ENCODE measurements around the gene DDX1. TPM values are rescaled to one million over a fixed set of nuclear protein-coding genes. Genes with fewer than 3 reads are reported as not detected.

Gene DDX1
- total RNA-seq, 1 donor from 2014 or later: 89.9 TPM

DNA sequence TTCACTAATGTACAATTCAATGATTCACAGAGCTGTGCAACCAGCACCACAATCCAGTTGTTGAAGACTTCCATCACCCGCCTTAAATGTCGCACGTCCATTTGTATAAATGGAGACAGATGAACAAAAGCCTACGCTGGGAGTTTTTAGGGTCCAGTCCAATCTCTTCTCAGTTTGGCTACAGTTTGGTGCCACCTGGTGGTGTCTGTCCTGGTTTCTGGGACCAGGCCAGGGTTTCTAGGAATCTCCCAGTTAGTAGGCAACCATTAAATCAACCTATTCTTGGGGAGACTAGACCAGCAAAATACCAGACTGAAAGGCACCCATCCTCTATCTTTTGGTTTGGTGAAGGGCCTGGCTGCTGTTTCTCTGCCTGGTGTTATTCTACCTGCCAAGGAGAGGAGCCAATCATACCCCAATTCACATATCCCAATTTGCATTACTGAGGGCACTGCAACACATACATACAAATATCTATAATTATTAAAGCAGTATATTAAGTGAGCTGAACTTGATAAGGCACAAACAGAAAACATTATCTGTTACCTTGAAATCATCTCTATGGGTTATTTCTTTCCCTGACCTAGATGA, 3.2 kb upstream of the DDX1 start:
- Mint-ChIP-seq H3K4me1 (ENCODE audit: low read depth) (peaks cover 20% of the 10 kb centered on the region), H3K4me3 (ENCODE audit: unreplicated experiment) (no peak overlapping the region), H3K27me3 (ENCODE audit: low read depth) (peaks cover 2% of the 10 kb centered on the region), H3K27ac (ENCODE audit: unreplicated experiment) (no peak overlapping the region), H3K36me3 (ENCODE audit: low read depth) (no peaks in the 10 kb centered on the region), H3K9me3 (ENCODE audit: low read depth) (no peaks in the 10 kb centered on the region)
- no peak for DNase-seq (ENCODE audit: low spot score)
- TF ChIP-seq, protein P1, sequence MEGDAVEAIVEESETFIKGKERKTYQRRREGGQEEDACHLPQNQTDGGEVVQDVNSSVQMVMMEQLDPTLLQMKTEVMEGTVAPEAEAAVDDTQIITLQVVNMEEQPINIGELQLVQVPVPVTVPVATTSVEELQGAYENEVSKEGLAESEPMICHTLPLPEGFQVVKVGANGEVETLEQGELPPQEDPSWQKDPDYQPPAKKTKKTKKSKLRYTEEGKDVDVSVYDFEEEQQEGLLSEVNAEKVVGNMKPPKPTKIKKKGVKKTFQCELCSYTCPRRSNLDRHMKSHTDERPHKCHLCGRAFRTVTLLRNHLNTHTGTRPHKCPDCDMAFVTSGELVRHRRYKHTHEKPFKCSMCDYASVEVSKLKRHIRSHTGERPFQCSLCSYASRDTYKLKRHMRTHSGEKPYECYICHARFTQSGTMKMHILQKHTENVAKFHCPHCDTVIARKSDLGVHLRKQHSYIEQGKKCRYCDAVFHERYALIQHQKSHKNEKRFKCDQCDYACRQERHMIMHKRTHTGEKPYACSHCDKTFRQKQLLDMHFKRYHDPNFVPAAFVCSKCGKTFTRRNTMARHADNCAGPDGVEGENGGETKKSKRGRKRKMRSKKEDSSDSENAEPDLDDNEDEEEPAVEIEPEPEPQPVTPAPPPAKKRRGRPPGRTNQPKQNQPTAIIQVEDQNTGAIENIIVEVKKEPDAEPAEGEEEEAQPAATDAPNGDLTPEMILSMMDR (IDR thresholded peaks at IDR 0.05): peak; percentile 84

GRCh38 chr2:15591373-15591691, 336 bp upstream of the DDX1 start:
- Mint-ChIP-seq H3K36me3 (ENCODE audit: low read depth) (peaks cover 10% of the 10 kb centered on the region), H3K27me3 (ENCODE audit: low read depth) (no peaks in the 10 kb centered on the region), H3K9me3 (ENCODE audit: low read depth) (no peaks in the 10 kb centered on the region), H3K4me1 (ENCODE audit: low read depth) (peaks cover 29% of the 10 kb centered on the region), H3K4me3 (ENCODE audit: unreplicated experiment) (peak overlapping the region; percentile 92), H3K27ac (ENCODE audit: unreplicated experiment) (peak overlapping the region; percentile 99)
- no peak for DNase-seq (ENCODE audit: low spot score)
- TF ChIP-seq, protein P1 (IDR thresholded peaks at IDR 0.05): no peak

DNA sequence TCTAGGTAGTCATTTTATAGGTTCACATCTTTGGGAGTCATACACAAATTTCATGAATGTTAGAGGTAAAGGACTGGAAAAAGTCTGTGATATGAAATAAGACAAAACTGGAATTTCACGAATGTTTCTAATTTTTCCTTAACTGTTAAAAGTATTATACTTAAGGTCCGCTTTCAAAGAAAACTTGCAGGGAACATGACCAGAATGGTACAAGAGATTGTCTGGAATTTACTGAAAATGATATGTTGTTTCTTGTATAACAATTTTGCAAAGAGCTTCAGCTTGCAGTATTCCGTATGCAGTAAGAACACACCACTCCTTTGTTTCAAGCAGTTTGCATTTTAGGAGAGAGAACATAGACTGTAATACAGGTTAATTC, 1.6 kb downstream of the DDX1 start:
- Mint-ChIP-seq H3K27ac (ENCODE audit: unreplicated experiment) (peak overlapping the region; percentile 63), H3K4me3 (ENCODE audit: unreplicated experiment) (peak overlapping the region; percentile 92), H3K36me3 (ENCODE audit: low read depth) (peaks cover 20% of the 10 kb centered on the region), H3K9me3 (ENCODE audit: low read depth) (no peaks in the 10 kb centered on the region), H3K4me1 (ENCODE audit: low read depth) (peaks cover 29% of the 10 kb centered on the region), H3K27me3 (ENCODE audit: low read depth) (no peaks in the 10 kb centered on the region)
- no peak for DNase-seq (ENCODE audit: low spot score)
- TF ChIP-seq, protein P1 (IDR thresholded peaks at IDR 0.05): no peak

GRCh38 chr2:15594291-15595256, 2.9 kb downstream of the DDX1 start:
- Mint-ChIP-seq H3K9me3 (ENCODE audit: low read depth) (no peaks in the 10 kb centered on the region), H3K4me1 (ENCODE audit: low read depth) (peaks cover 29% of the 10 kb centered on the region), H3K27me3 (ENCODE audit: low read depth) (no peaks in the 10 kb centered on the region), H3K4me3 (ENCODE audit: unreplicated experiment) (no peak overlapping the region), H3K36me3 (ENCODE audit: low read depth) (peaks cover 22% of the 10 kb centered on the region), H3K27ac (ENCODE audit: unreplicated experiment) (no peak overlapping the region)
- DNase-seq (ENCODE audit: low spot score): no peak
- TF ChIP-seq, protein P1 (IDR thresholded peaks at IDR 0.05): no peak

DNA sequence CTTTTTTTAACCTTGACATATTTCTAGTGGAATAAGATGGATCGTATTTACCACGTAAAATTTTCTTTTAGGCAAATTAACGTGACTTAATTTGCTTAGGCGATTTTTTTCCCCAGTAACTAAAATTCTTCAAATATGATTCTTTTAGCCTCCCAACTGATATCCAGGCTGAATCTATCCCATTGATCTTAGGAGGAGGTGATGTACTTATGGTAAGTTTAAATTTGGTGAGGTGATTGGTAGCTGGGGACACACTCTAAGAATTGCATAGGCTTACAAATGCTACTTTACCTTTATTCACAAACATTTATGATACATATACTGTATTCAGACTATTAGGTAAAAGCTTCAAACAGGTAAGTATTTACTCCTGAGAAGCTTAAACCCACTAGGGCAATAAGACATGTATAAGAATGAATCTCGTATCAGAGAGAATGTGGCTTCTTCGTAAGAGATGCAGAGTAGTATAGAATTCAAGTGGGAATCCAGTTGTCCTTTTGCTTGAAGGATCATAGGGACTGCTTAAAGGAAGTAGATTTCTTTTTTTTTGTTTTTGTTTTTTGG, 3.8 kb downstream of the DDX1 start:
- TF ChIP-seq, protein P1 (IDR thresholded peaks at IDR 0.05): no peak
- Mint-ChIP-seq H3K36me3 (ENCODE audit: low read depth) (peaks cover 24% of the 10 kb centered on the region), H3K4me1 (ENCODE audit: low read depth) (peaks cover 29% of the 10 kb centered on the region), H3K27me3 (ENCODE audit: low read depth) (no peaks in the 10 kb centered on the region), H3K9me3 (ENCODE audit: low read depth) (no peaks in the 10 kb centered on the region), H3K4me3 (ENCODE audit: unreplicated experiment) (no peak overlapping the region), H3K27ac (ENCODE audit: unreplicated experiment) (no peak overlapping the region)
- no peak for DNase-seq (ENCODE audit: low spot score)

Measured in chondrocyte (in vitro differentiated cells).